ENCODE data around the gene GDPD5. TPM values are rescaled to one million over a fixed set of nuclear protein-coding genes. Genes with fewer than 3 reads are reported as not detected.

The GDPD5 gene
- total RNA-seq, 3 donors from 2014 or later (not counting 1 experiment from before 2014, with no cell fraction given) = 49.7 to 95.2 (median 60.2) TPM

DNA sequence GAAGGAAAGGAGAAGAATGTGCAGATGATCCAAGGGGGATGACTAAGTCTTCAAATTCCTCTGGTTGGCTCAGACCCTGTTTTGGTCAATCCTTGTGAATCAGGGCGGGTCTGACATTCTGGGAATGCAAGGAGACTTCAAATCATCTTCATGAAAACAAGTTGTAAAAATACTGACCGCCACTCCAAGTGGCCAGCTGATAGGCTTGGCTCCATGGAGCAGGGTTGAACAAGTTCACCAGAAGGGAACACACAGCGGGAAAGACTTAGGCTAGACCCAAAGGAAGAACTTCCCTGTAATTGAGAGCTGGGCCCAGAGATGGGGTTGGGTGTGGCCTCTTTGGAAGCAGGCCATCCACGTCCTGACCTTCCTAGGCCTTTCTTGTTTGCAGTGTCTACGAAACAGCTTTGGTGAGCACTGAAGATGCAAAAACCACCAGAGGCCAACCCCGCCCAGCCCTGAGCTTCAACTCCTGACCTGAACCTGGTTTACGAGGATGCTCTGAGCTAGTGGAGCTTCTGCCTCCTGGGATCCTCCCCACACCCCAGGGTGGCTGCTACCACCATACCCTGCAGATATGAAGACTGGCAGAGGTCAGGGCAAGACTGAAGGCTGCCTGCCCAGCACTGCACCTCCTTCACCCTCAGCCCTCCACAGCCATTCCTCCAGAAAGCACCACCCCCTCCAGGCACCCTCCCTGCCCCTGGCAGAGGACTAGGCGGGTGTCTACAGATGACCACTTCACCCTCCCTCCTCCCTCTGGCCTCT is 26.1 kb downstream of the GDPD5 start:
- 87% methylated on average over 8 of the region's 8 CpGs for WGBS (ENCODE audit: insufficient coverage)
- Histone ChIP-seq H3K36me3 (ENCODE audit: control insufficient read depth, insufficient read depth, low read length) (no peaks in the 10 kb centered on the region), H3K9me3 (ENCODE audit: control insufficient read depth, insufficient read depth, low read length) (no peaks in the 10 kb centered on the region), H3K4me1 (ENCODE audit: control insufficient read depth, insufficient read depth, low read length) (no peaks in the 10 kb centered on the region), H3K27me3 (ENCODE audit: control insufficient read depth, insufficient read depth, low read length) (no peaks in the 10 kb centered on the region), H3K4me3 (ENCODE audit: low read length) (no peak overlapping the region), H3K27ac (ENCODE audit: low read length) (no peak overlapping the region)
- ATAC-seq (no peak), DNase-seq (no peak)
- H3K4me3 Mint-ChIP-seq = no peak overlapping the region
- H3K36me3 Mint-ChIP-seq = no peaks in the 10 kb centered on the region
- peaks cover 0 to 2% of the 10 kb centered on the region in 2 donors for H3K27me3 Mint-ChIP-seq (ENCODE audit: low read depth in 2 of 2)
- H3K27ac Mint-ChIP-seq = no peak overlapping the region
- H3K4me1 Mint-ChIP-seq = peaks cover 5 to 19% of the 10 kb centered on the region in 2 donors
- intact Hi-C loops (cut with micrococcal nuclease) = no loop called here
- H3K9me3 Mint-ChIP-seq = no peaks in the 10 kb centered on the region
- no peak for TF ChIP-seq CTCF (IDR thresholded peaks at IDR 0.05)

DNA sequence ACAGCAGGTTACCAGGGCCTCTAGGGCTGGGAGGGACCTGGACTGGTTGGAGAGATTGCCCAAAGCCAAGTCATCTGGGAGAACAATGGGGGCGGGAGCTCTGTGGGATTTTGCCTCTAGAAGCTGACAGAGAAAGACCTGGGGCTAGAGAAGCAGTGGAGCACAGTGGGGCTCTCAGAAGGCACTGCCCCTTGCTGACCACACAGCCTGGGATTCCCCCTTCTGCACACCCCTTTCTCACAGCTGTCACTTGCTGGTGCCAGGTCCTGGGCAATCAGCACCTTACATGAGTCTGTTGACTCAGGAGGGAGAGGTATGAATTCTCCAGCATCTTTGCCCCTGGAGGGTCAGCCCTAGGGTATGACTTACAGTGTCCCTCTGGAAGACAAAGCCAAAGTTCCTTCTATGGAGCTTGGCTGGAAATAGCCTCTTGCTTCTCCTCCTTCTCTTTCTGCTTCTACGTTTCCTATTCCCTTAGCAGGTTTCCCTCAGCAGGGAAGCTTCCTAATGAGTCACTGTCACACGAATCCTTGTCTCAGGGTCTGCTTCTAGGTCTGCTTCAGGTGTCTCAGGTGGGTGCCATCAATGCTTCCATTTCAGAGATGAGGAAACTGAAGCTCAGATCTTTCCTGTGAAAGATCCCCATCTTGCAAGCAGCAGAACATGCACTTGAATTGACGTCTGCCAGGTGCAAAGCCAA is 27.0 kb downstream of the GDPD5 start:
- Mint-ChIP-seq H3K27ac (no peak overlapping the region), H3K4me3 (no peak overlapping the region), H3K27me3 (ENCODE audit: low read depth in 2 of 2) (peaks cover 0 to 2% of the 10 kb centered on the region in 2 donors), H3K4me1 (peaks cover 5 to 19% of the 10 kb centered on the region in 2 donors), H3K36me3 (no peaks in the 10 kb centered on the region), H3K9me3 (no peaks in the 10 kb centered on the region)
- H3K4me3 ChIP-seq (ENCODE audit: low read length) = no peak overlapping the region
- DNase-seq (no peak), ATAC-seq (no peak)
- H3K9me3 ChIP-seq (ENCODE audit: control insufficient read depth, insufficient read depth, low read length) = no peaks in the 10 kb centered on the region
- no peaks in the 10 kb centered on the region for H3K27me3 ChIP-seq (ENCODE audit: control insufficient read depth, insufficient read depth, low read length)
- no peak for TF ChIP-seq CTCF (IDR thresholded peaks at IDR 0.05)
- WGBS (ENCODE audit: insufficient coverage) = 87% methylated on average over 4 of the region's 4 CpGs
- no peaks in the 10 kb centered on the region for H3K36me3 ChIP-seq (ENCODE audit: control insufficient read depth, insufficient read depth, low read length)
- H3K27ac ChIP-seq (ENCODE audit: low read length) = no peak overlapping the region
- intact Hi-C loops (cut with micrococcal nuclease) = no loop called here
- no peaks in the 10 kb centered on the region for H3K4me1 ChIP-seq (ENCODE audit: control insufficient read depth, insufficient read depth, low read length)

GRCh38 chr11:75497788-75498409 is 27.8 kb downstream of the GDPD5 start:
- intact Hi-C loops (cut with micrococcal nuclease) = no loop called here
- no peak overlapping the region for H3K27ac ChIP-seq (ENCODE audit: low read length)

More at GRCh38 chr11:75497788-75498409, 27.8 kb downstream of the GDPD5 start:
- H3K36me3 Mint-ChIP-seq = no peaks in the 10 kb centered on the region
- no peak for TF ChIP-seq CTCF (IDR thresholded peaks at IDR 0.05)
- no peak overlapping the region for H3K4me3 Mint-ChIP-seq
- no peaks in the 10 kb centered on the region for H3K9me3 Mint-ChIP-seq
- no peaks in the 10 kb centered on the region for H3K9me3 ChIP-seq (ENCODE audit: control insufficient read depth, insufficient read depth, low read length)
- DNase-seq (no peak), ATAC-seq (no peak)
- no peaks in the 10 kb centered on the region for H3K27me3 ChIP-seq (ENCODE audit: control insufficient read depth, insufficient read depth, low read length)
- WGBS (ENCODE audit: insufficient coverage) = 76% methylated on average over 5 of the region's 5 CpGs
- H3K4me1 ChIP-seq (ENCODE audit: control insufficient read depth, insufficient read depth, low read length) = no peaks in the 10 kb centered on the region
- peaks cover 5 to 19% of the 10 kb centered on the region in 2 donors for H3K4me1 Mint-ChIP-seq
- H3K36me3 ChIP-seq (ENCODE audit: control insufficient read depth, insufficient read depth, low read length) = no peaks in the 10 kb centered on the region
- no peak overlapping the region for H3K4me3 ChIP-seq (ENCODE audit: low read length)
- peaks cover 0 to 2% of the 10 kb centered on the region in 2 donors for H3K27me3 Mint-ChIP-seq (ENCODE audit: low read depth in 2 of 2)
- no peak overlapping the region for H3K27ac Mint-ChIP-seq

Data from natural killer cell (primary cell).